Measurements from ENCODE around the gene OPN1SW. TPM values are rescaled to one million over a fixed set of nuclear protein-coding genes. Genes with fewer than 3 reads are reported as not detected.

OPN1SW gene
- total RNA-seq, 1 experiment from 2014 or later, result not detected

- DNase-seq (ENCODE audit: low spot score), result no peak
These were observed 16.4 kb downstream of the OPN1SW start for GRCh38 chr7:128759242-128759641.

- DNase-seq (ENCODE audit: low spot score), result no peak
These were observed 17.0 kb downstream of the OPN1SW start for GRCh38 chr7:128758553-128758952.

- DNase-seq (ENCODE audit: low spot score), result no peak
These were observed 18.4 kb downstream of the OPN1SW start for GRCh38 chr7:128757203-128757602.

GRCh38 chr7:128755819-128756476 is 19.6 kb downstream of the OPN1SW start:
- no peak for DNase-seq (ENCODE audit: low spot score)

GRCh38 chr7:128755075-128755818 is 20.3 kb downstream of the OPN1SW start:
- DNase-seq (ENCODE audit: low spot score), result no peak

GRCh38 chr7:128752251-128752650 is 23.3 kb downstream of the OPN1SW start:
- DNase-seq (ENCODE audit: low spot score), result no peak

- no peak for DNase-seq (ENCODE audit: low spot score)
These were observed 28.1 kb downstream of the OPN1SW start for GRCh38 chr7:128747327-128748079.

- no peak for DNase-seq (ENCODE audit: low spot score)
These were observed 29.9 kb downstream of the OPN1SW start for GRCh38 chr7:128745706-128746105.

GRCh38 chr7:128744366-128744905 is 31.2 kb downstream of the OPN1SW start:
- no peak for DNase-seq (ENCODE audit: low spot score)

- DNase-seq (ENCODE audit: low spot score), result no peak
These were observed 32.4 kb downstream of the OPN1SW start for GRCh38 chr7:128743112-128743772.

GRCh38 chr7:128742206-128742605 is 33.4 kb downstream of the OPN1SW start:
- no peak for DNase-seq (ENCODE audit: low spot score)

- no peak for DNase-seq (ENCODE audit: low spot score)
These were observed 34.1 kb downstream of the OPN1SW start for GRCh38 chr7:128741491-128741890.

GRCh38 chr7:128740996-128741395 is 34.6 kb downstream of the OPN1SW start:
- DNase-seq (ENCODE audit: low spot score), result no peak

GRCh38 chr7:128739990-128740682 is 35.5 kb downstream of the OPN1SW start:
- no peak for DNase-seq (ENCODE audit: low spot score)

GRCh38 chr7:128739048-128739962 is 36.3 kb downstream of the OPN1SW start, which contains the start of gene CALU:
Gene CALU, plus strand, starts transcription at chr7:128739359. Its CDS starts 9,225 bp downstream, at chr7:128748584.
- DNase-seq (ENCODE audit: low spot score), result peak; percentile 99

- DNase-seq (ENCODE audit: low spot score), result no peak
These were observed 37.0 kb downstream of the OPN1SW start for GRCh38 chr7:128738570-128739047.

GRCh38 chr7:128737867-128738385 is 37.7 kb downstream of the OPN1SW start:
- peak; percentile 46 for DNase-seq (ENCODE audit: low spot score)

- DNase-seq (ENCODE audit: low spot score), result no peak
These were observed 38.2 kb downstream of the OPN1SW start for GRCh38 chr7:128737441-128737840.

GRCh38 chr7:128735436-128735835 is 40.2 kb downstream of the OPN1SW start:
- DNase-seq (ENCODE audit: low spot score), result no peak
